K562 (cell line): ENCODE results near the gene DLGAP3. TPM values are rescaled to one million over a fixed set of nuclear protein-coding genes. Genes with fewer than 3 reads are reported as not detected.

Experiments used
- ATF7 ChIP-seq: fragments of 450-650 bp; IDR thresholded peaks from 2 replicates; pipeline ENCODE4 v1.7.1; 2014; ENCODE audit warnings: mild to moderate bottlenecking, moderate library complexity
- CTBP1 ChIP-seq: fragments of 450-650 bp; IDR thresholded peaks from 2 replicates; pipeline ENCODE4 v1.6.1; 2016; ENCODE audit warnings: borderline replicate concordance
- EP400 ChIP-seq: fragments of 450-650 bp; IDR thresholded peaks from 2 replicates; pipeline ENCODE4 v1.6.1; 2017; ENCODE audit warnings: antibody characterized with exemption, mild to moderate bottlenecking, moderate library complexity
- MGA ChIP-seq: fragments of 450-650 bp; IDR thresholded peaks from 2 replicates; pipeline ENCODE4 v1.6.1; 2016; ENCODE audit warnings: mild to moderate bottlenecking, moderate library complexity
- MTA3 ChIP-seq: fragments of 450-650 bp; formaldehyde crosslinking; IDR thresholded peaks from 2 replicates; pipeline ENCODE4 v1.6.1; 2017; ENCODE audit warnings: mild to moderate bottlenecking, borderline replicate concordance
- NR2C1 ChIP-seq, 2 experiments: fragments of 450-650 bp; IDR thresholded peaks; 2 replicates each; pipeline ENCODE4 v1.6.1; 2017; ENCODE audit warnings: mild to moderate bottlenecking in 2 of 2, antibody characterized with exemption in 1 of 2, inconsistent platforms in 1 of 2, missing compliant biosample characterization in 1 of 2, missing genetic modification characterization in 1 of 2
- SAFB ChIP-seq: fragments of 200-400 bp; formaldehyde crosslinking; IDR thresholded peaks from 2 replicates; pipeline ENCODE4 v1.6.1; 2017; ENCODE audit warnings: low read depth, low read length, borderline replicate concordance
- SMAD1 ChIP-seq: fragments of 150-350 bp; IDR thresholded peaks from 2 replicates; pipeline ENCODE4 v1.6.1; 2014; ENCODE audit warnings: low read length, low read depth; ENCODE audit not compliant: partially characterized antibody
- ZFP36 ChIP-seq: fragments of 150-350 bp; IDR thresholded peaks from 2 replicates; pipeline ENCODE4 v1.6.1; 2018; ENCODE audit warnings: low read length, low read depth; ENCODE audit not compliant: partially characterized antibody
- ZNF121 ChIP-seq: sonication (generic); formaldehyde crosslinking; conservative IDR thresholded peaks from 2 replicates; pipeline ENCODE4 v1.8.0; 2022; ENCODE audit warnings: missing genetic modification reagents
- ZNF449 ChIP-seq: fragments of 250-450 bp; sonication (Bioruptor Pico); IDR thresholded peaks from 2 replicates; pipeline ENCODE4 v1.8.0; 2022; ENCODE audit warnings: moderate library complexity, mild to moderate bottlenecking, inconsistent platforms
- polyA plus RNA-seq, 8 experiments: library from polyadenylated mRNA; depleted of rRNA in 4 of 8; stranded (reverse) in 5 of 8; unstranded in 3 of 8; fragments of >200 nt; fragmentation: Nextera tagmentation in 2 of 8; fragmentation: Illumina TruSeq in 1 of 8; extraction: Ambion mirVana in 2 of 8; extraction: Trizol in 1 of 8; gene quantifications; 2 replicates each; pipeline versions ENCODE4 v1.2.1 to v1.2.3, GENCODE V29; 2011 to 2014; ENCODE audit warnings: inconsistent platforms in 1 of 8, missing spikeins in 1 of 8
- total RNA-seq, 7 experiments: library from RNA; depleted of rRNA in 6 of 7; stranded (reverse); fragments of >200 nt in 6 of 7; fragmentation: Illumina TruSeq in 2 of 7; extraction: Trizol in 2 of 7; gene quantifications; 2 replicates each; pipeline versions ENCODE4 v1.2.1 to v1.2.3, GENCODE V29; 2011 to 2021; ENCODE audit warnings: low replicate concordance in 1 of 7
- TF ChIP-seq, protein P1 (sequence below): fragments of 250-450 bp; sonication (Bioruptor Pico); IDR thresholded peaks from 2 replicates; pipeline ENCODE4 v1.5.0; 2020; ENCODE audit warnings: mild to moderate bottlenecking, borderline replicate concordance

The DLGAP3 gene
- total and polyA plus RNA-seq, 9 of the 15 experiments (the other 6 are each of a cell fraction or from before 2014, with no cell fraction given): 0.01 to 0.16 (median 0.07) TPM; not detected in 6

DNA sequence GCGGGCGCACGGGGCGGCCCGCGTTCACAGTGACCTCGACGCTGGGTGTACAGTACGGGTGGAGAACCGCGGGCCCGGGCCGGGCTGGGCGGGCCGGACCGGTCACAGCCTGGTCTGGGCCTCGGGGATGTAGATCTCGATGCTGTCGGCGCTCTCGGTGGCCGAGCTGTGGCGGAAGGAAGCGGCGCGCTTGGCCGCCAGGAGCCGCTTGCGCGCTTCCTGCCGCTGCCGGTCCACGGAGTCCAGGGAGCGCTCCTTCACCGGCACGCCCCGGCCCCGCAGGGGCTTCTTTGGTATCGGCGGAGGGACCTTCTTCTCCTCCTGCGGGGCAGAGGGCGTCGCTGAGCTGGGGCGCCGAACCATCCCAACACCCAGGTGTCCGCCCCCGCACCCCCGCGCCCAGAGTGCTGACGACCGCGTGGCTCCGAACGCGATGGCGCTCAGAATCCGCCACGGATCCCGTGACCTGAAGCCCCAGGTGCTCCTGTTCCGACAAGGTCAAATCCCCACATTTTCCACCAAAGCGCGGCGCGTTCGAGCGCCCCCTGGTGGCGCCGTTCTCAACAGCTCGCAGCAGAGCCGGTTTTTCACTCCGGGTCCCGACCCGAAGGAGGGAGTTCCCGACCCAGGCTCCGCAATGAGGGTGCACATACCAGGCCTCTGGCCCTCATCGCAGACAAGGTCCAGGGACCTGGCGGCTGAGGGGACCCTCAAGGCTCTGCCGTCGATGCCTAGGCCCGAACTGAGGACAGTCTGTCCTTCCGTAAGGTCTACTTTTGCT lies 63.3 kb downstream of the DLGAP3 start (continued):
- TF ChIP-seq CTBP1 (peak; percentile 85), EP400 (peak; percentile 85), MGA (peak; percentile 87), SMAD1 (no peak), ZFP36 (no peak), ZNF121 (CRISPR knock-in tag) (no peak), NR2C1 (IDR thresholded peaks at IDR 0.05) (peak; percentile 64), NR2C1 (tag; IDR thresholded peaks at IDR 0.05) (peak; percentile 70), SAFB (peak; percentile 37; the same call in 1 of the 2 replicates), ZNF449 (CRISPR knock-in tag) (no peak), ATF7 (peak; percentile 51; the same call in 1 of the 2 replicates), MTA3 (peak; percentile 72; the same call in 1 of the 2 replicates)
- TF ChIP-seq, protein P1, sequence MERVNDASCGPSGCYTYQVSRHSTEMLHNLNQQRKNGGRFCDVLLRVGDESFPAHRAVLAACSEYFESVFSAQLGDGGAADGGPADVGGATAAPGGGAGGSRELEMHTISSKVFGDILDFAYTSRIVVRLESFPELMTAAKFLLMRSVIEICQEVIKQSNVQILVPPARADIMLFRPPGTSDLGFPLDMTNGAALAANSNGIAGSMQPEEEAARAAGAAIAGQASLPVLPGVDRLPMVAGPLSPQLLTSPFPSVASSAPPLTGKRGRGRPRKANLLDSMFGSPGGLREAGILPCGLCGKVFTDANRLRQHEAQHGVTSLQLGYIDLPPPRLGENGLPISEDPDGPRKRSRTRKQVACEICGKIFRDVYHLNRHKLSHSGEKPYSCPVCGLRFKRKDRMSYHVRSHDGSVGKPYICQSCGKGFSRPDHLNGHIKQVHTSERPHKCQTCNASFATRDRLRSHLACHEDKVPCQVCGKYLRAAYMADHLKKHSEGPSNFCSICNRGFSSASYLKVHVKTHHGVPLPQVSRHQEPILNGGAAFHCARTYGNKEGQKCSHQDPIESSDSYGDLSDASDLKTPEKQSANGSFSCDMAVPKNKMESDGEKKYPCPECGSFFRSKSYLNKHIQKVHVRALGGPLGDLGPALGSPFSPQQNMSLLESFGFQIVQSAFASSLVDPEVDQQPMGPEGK (CRISPR knock-in tag): no peak
